Ishikawa (cell line): Measurements from ENCODE around the gene KCTD6.

ENCODE experiments used
- CEBPB ChIP-seq: IDR thresholded peaks from 2 replicates; pipeline ENCODE4 v1.6.1; 2012
- CREB1 ChIP-seq: IDR thresholded peaks from 2 replicates; pipeline ENCODE4 v1.6.1; 2012; ENCODE audit warnings: low read depth
- EP300 ChIP-seq: IDR thresholded peaks from 2 replicates; pipeline ENCODE4 v1.6.1; 2012; ENCODE audit warnings: borderline replicate concordance
- FOXM1 ChIP-seq: IDR thresholded peaks from 2 replicates; pipeline ENCODE4 v1.6.1; 2012; ENCODE audit warnings: low read depth, borderline replicate concordance
- NFIC ChIP-seq: IDR thresholded peaks from 2 replicates; pipeline ENCODE4 v1.6.1; 2012
- TAF1 ChIP-seq: IDR thresholded peaks from 2 replicates; pipeline ENCODE4 v1.6.1; 2012; ENCODE audit warnings: low read depth, mild to moderate bottlenecking
- USF1 ChIP-seq: IDR thresholded peaks from 2 replicates; pipeline ENCODE4 v1.6.1; 2012
- ZBTB7A ChIP-seq: IDR thresholded peaks from 2 replicates; pipeline ENCODE4 v1.6.1; 2012; ENCODE audit warnings: low read depth
- TF ChIP-seq, protein P1 (sequence below): IDR thresholded peaks from 2 replicates; pipeline ENCODE4 v1.6.1; 2012

- TF ChIP-seq CEBPB, result peak; percentile 54; the same call in 1 of the 2 replicates
- TF ChIP-seq NFIC, result peak; percentile 66
- TF ChIP-seq CREB1, result no peak
- TF ChIP-seq ZBTB7A, result no peak
- TF ChIP-seq TAF1, result no peak
- TF ChIP-seq, protein P1, sequence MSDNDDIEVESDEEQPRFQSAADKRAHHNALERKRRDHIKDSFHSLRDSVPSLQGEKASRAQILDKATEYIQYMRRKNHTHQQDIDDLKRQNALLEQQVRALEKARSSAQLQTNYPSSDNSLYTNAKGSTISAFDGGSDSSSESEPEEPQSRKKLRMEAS, result no peak
- TF ChIP-seq EP300, result peak; percentile 56; the same call in 1 of the 2 replicates
- no peak for TF ChIP-seq USF1
- no peak for TF ChIP-seq FOXM1
Measured at GRCh38 chr3:58497097-58497496, 5.2 kb downstream of the KCTD6 start.
